HCT116 (cell line): ENCODE results near the gene SLAMF8.

Experiments
- ATF3 ChIP-seq: IDR thresholded peaks from 2 replicates; pipeline ENCODE4 v1.6.1; 2012
- CTCF ChIP-seq, 3 experiments: fragments of 200-600 bp in 1 of 3; sonication (generic) in 1 of 3; IDR thresholded peaks in 2 of 3; conservative IDR thresholded peaks in 1 of 3; 2 replicates each; pipeline ENCODE4 v1.5.1; 2012 to 2017; ENCODE audit warnings: low read depth in 2 of 3, low read length in 2 of 3, antibody characterized with exemption in 1 of 3, borderline replicate concordance in 1 of 3, control low read depth in 1 of 3, mild to moderate bottlenecking in 1 of 3, mixed read lengths in 1 of 3, mixed run types in 1 of 3, moderate library complexity in 1 of 3; ENCODE audit not compliant: insufficient read depth in 1 of 3
- EZH2 ChIP-seq: fragments of 200-600 bp; sonication (generic); IDR thresholded peaks from 2 replicates; pipeline ENCODE4 v1.6.1; 2017; ENCODE audit warnings: antibody characterized with exemption, mixed run types
- EZH2phosphoT487 ChIP-seq: fragments of 200-600 bp; IDR thresholded peaks from 2 replicates; pipeline ENCODE4 v1.6.1; 2018; ENCODE audit warnings: antibody characterized with exemption, borderline replicate concordance
- JUND ChIP-seq: IDR thresholded peaks from 2 replicates; pipeline ENCODE4 v1.6.1; 2012
- MAX ChIP-seq: IDR thresholded peaks from 2 replicates; pipeline ENCODE4 v1.6.1; 2012
- POLR2A ChIP-seq: IDR thresholded peaks from 2 replicates; pipeline ENCODE4 v1.7.0; 2011; ENCODE audit warnings: borderline replicate concordance; ENCODE audit not compliant: insufficient read depth, insufficient read length; ENCODE audit errors: extremely low read depth
- POLR2AphosphoS5 ChIP-seq: IDR thresholded peaks from 2 replicates; pipeline ENCODE4 v1.6.1; 2011; ENCODE audit warnings: mild to moderate bottlenecking, low read depth, low read length, moderate library complexity
- RAD21 ChIP-seq: IDR thresholded peaks from 2 replicates; pipeline ENCODE4 v1.6.1; 2012; ENCODE audit warnings: low read depth, mild to moderate bottlenecking
- REST ChIP-seq: IDR thresholded peaks from 2 replicates; pipeline ENCODE4 v1.6.1; 2012; ENCODE audit warnings: low read depth
- SIN3A ChIP-seq: IDR thresholded peaks from 2 replicates; pipeline ENCODE4 v1.6.1; 2012; ENCODE audit warnings: low read depth
- YY1 ChIP-seq: IDR thresholded peaks from 2 replicates; pipeline ENCODE4 v1.6.1; 2011; ENCODE audit warnings: low read length, low read depth, moderate library complexity, mild to moderate bottlenecking; ENCODE audit not compliant: insufficient replicate concordance; ENCODE audit errors: extremely low read depth
- ZNF274 ChIP-seq: fragments of 200-500 bp; sonication (Bioruptor generic); IDR thresholded peaks from 2 replicates; pipeline ENCODE4 v1.6.1; 2014; ENCODE audit warnings: mild to moderate bottlenecking, low read depth, low read length, inconsistent platforms

GRCh38 chr1:159829273-159829634 lies 2.6 kb downstream of the SLAMF8 start:
- no peak for TF ChIP-seq POLR2A
- TF ChIP-seq EZH2 = no peak
- TF ChIP-seq POLR2AphosphoS5 = no peak
- no peak for TF ChIP-seq YY1
- TF ChIP-seq ATF3 = no peak
- peak; percentile 69 to 76 (median 76); a peak in 5 of 6 replicates for TF ChIP-seq CTCF (IDR thresholded peaks at IDR 0.05 in 2 of 3, conservative IDR thresholded peaks at IDR 0.05 in 1 of 3; ENCODE audit: borderline replicate concordance in 1 of 3, insufficient read depth in 1 of 3, low read depth in 2 of 3, low read length in 2 of 3)
- TF ChIP-seq EZH2phosphoT487 = no peak
- TF ChIP-seq JUND = no peak
- peak; percentile 50 for TF ChIP-seq RAD21
- TF ChIP-seq SIN3A = no peak
- no peak for TF ChIP-seq MAX
- TF ChIP-seq REST = no peak
- TF ChIP-seq ZNF274 = no peak
